Activated CD4-positive, alpha-beta T cell treated with anti-CD3 and anti-CD28 coated beads, Interleukin-2, amount 10 ng/mL, durations not matched to agents 24 days and 14 days (primary cell): ENCODE results near the gene CLEC3B. TPM values are rescaled to one million over a fixed set of nuclear protein-coding genes. Genes with fewer than 3 reads are reported as not detected.
A peak's percentile ranks its signal among the peaks of the same experiment; 100 is the strongest.

Experiments used
- DNase-seq: peaks from one replicate; pipeline ENCODE4 v3.0.0; 2022
- H3K27ac Mint-ChIP-seq: one replicate; pipeline ENCODE4 v1.8.0; 2022; ENCODE audit warnings: mild to moderate bottlenecking, mixed read lengths
- H3K27me3 Mint-ChIP-seq: one replicate; pipeline ENCODE4 v1.8.0; 2022; ENCODE audit warnings: mixed read lengths
- H3K36me3 Mint-ChIP-seq: one replicate; pipeline ENCODE4 v1.8.0; 2022; ENCODE audit warnings: low read depth, mild to moderate bottlenecking, mixed read lengths
- H3K4me1 Mint-ChIP-seq: one replicate; pipeline ENCODE4 v1.8.0; 2021; ENCODE audit warnings: mixed read lengths
- H3K4me3 Mint-ChIP-seq: one replicate; pipeline ENCODE4 v1.8.0; 2022; ENCODE audit warnings: mild to moderate bottlenecking, moderate library complexity, mixed read lengths
- H3K9me3 Mint-ChIP-seq: one replicate; pipeline ENCODE4 v1.8.0; 2021; ENCODE audit warnings: mixed read lengths
- intact Hi-C: fragments of 100-400 bp; cut with micrococcal nuclease; formaldehyde crosslinking; loops from one replicate; pipeline ENCODE4 v1.15.1; 2023
- total RNA-seq: library from RNA; stranded (reverse); gene quantifications from 2 replicates; pipeline ENCODE4 v1.2.3, GENCODE V29; 2022

The CLEC3B gene
- total RNA-seq, 1 donor from 2014 or later, result not detected

GRCh38 chr3:45055411-45056143 is 29.5 kb downstream of the CLEC3B start:
- Mint-ChIP-seq H3K4me1 (peaks cover 27% of the 10 kb centered on the region), H3K27ac (no peak overlapping the region), H3K9me3 (no peaks in the 10 kb centered on the region), H3K36me3 (no peaks in the 10 kb centered on the region), H3K4me3 (no peak overlapping the region), H3K27me3 (peaks cover 2% of the 10 kb centered on the region)
- intact Hi-C loops, result loop anchor here (2.0 kb wide), 1 partner anchor 15 kb away; no protein-coding TSS in a partner anchor
- DNase-seq, result peak; percentile 66

GRCh38 chr3:45056608-45057301 is 30.7 kb downstream of the CLEC3B start:
- DNase-seq, result no peak
- Mint-ChIP-seq H3K4me3 (no peak overlapping the region), H3K9me3 (no peaks in the 10 kb centered on the region), H3K4me1 (peaks cover 27% of the 10 kb centered on the region), H3K27ac (no peak overlapping the region), H3K36me3 (no peaks in the 10 kb centered on the region), H3K27me3 (no peaks in the 10 kb centered on the region)
- intact Hi-C loops, result no loop called here

GRCh38 chr3:45057557-45057956 is 31.5 kb downstream of the CLEC3B start:
- no peak overlapping the region for H3K4me3 Mint-ChIP-seq
- H3K36me3 Mint-ChIP-seq, result no peaks in the 10 kb centered on the region
- no peaks in the 10 kb centered on the region for H3K27me3 Mint-ChIP-seq
- peaks cover 29% of the 10 kb centered on the region for H3K4me1 Mint-ChIP-seq
- no peak overlapping the region for H3K27ac Mint-ChIP-seq
- no peak for DNase-seq
- H3K9me3 Mint-ChIP-seq, result no peaks in the 10 kb centered on the region
- intact Hi-C loops, result no loop called here

- H3K4me1 Mint-ChIP-seq, result peaks cover 23% of the 10 kb centered on the region
- no peaks in the 10 kb centered on the region for H3K9me3 Mint-ChIP-seq
- intact Hi-C loops, result no loop called here
- H3K27me3 Mint-ChIP-seq, result no peaks in the 10 kb centered on the region
- no peak for DNase-seq
- no peak overlapping the region for H3K27ac Mint-ChIP-seq
- no peaks in the 10 kb centered on the region for H3K36me3 Mint-ChIP-seq
- H3K4me3 Mint-ChIP-seq, result no peak overlapping the region
Observed at GRCh38 chr3:45059132-45059531, 33.0 kb downstream of the CLEC3B start.

- Mint-ChIP-seq H3K36me3 (no peaks in the 10 kb centered on the region), H3K4me1 (peaks cover 23% of the 10 kb centered on the region), H3K27me3 (no peaks in the 10 kb centered on the region), H3K27ac (no peak overlapping the region), H3K9me3 (peaks cover 2% of the 10 kb centered on the region), H3K4me3 (no peak overlapping the region)
- no peak for DNase-seq
- intact Hi-C loops, result no loop called here
Observed at GRCh38 chr3:45060165-45060892, 34.2 kb downstream of the CLEC3B start.

- H3K27ac Mint-ChIP-seq, result no peak overlapping the region
- H3K36me3 Mint-ChIP-seq, result no peaks in the 10 kb centered on the region
- intact Hi-C loops, result no loop called here
- no peak overlapping the region for H3K4me3 Mint-ChIP-seq
- H3K9me3 Mint-ChIP-seq, result peaks cover 3% of the 10 kb centered on the region
- no peaks in the 10 kb centered on the region for H3K27me3 Mint-ChIP-seq
- H3K4me1 Mint-ChIP-seq, result peaks cover 34% of the 10 kb centered on the region
- DNase-seq, result no peak
Observed at GRCh38 chr3:45062697-45063070, 36.6 kb downstream of the CLEC3B start.

GRCh38 chr3:45064512-45065372 is 38.6 kb downstream of the CLEC3B start:
- peak; percentile 90 for DNase-seq
- Mint-ChIP-seq H3K27ac (peak overlapping the region; percentile 87), H3K36me3 (no peaks in the 10 kb centered on the region), H3K27me3 (peaks cover 9% of the 10 kb centered on the region), H3K4me3 (peak overlapping the region; percentile 57), H3K4me1 (peaks cover 33% of the 10 kb centered on the region), H3K9me3 (peaks cover 3% of the 10 kb centered on the region)
- intact Hi-C loops, result loop anchor here (2.0 kb wide), 1 partner anchor 40 kb away; no protein-coding TSS in a partner anchor

- peak overlapping the region; percentile 87 for H3K27ac Mint-ChIP-seq
- peak overlapping the region; percentile 41 for H3K4me3 Mint-ChIP-seq
- DNase-seq, result no peak
- intact Hi-C loops, result loop anchor here (2.0 kb wide), 1 partner anchor 39 kb away; no protein-coding TSS in a partner anchor
- H3K9me3 Mint-ChIP-seq, result peaks cover 3% of the 10 kb centered on the region
- peaks cover 33% of the 10 kb centered on the region for H3K4me1 Mint-ChIP-seq
- H3K27me3 Mint-ChIP-seq, result peaks cover 9% of the 10 kb centered on the region
- H3K36me3 Mint-ChIP-seq, result no peaks in the 10 kb centered on the region
Observed at GRCh38 chr3:45065373-45065720, 39.2 kb downstream of the CLEC3B start.

- H3K4me3 Mint-ChIP-seq, result no peak overlapping the region
- H3K27me3 Mint-ChIP-seq, result peaks cover 9% of the 10 kb centered on the region
- intact Hi-C loops, result loop anchor here (1.0 kb wide), 1 partner anchor 101 kb away; no protein-coding TSS in a partner anchor
- H3K36me3 Mint-ChIP-seq, result no peaks in the 10 kb centered on the region
- H3K9me3 Mint-ChIP-seq, result peaks cover 3% of the 10 kb centered on the region
- DNase-seq, result no peak
- peaks cover 33% of the 10 kb centered on the region for H3K4me1 Mint-ChIP-seq
- peak overlapping the region; percentile 54 for H3K27ac Mint-ChIP-seq
Observed at GRCh38 chr3:45066109-45066801, 40.2 kb downstream of the CLEC3B start.

- H3K36me3 Mint-ChIP-seq, result no peaks in the 10 kb centered on the region
- intact Hi-C loops, result no loop called here
Observed at GRCh38 chr3:45067486-45067885, 41.4 kb downstream of the CLEC3B start.

GRCh38 chr3:45067941-45068340 is 41.8 kb downstream of the CLEC3B start:
- intact Hi-C loops, result no loop called here
- H3K27ac Mint-ChIP-seq, result no peak overlapping the region
- H3K36me3 Mint-ChIP-seq, result peaks cover 1% of the 10 kb centered on the region
- peaks cover 3% of the 10 kb centered on the region for H3K9me3 Mint-ChIP-seq
- no peak overlapping the region for H3K4me3 Mint-ChIP-seq
- no peak for DNase-seq
- H3K4me1 Mint-ChIP-seq, result peaks cover 31% of the 10 kb centered on the region
- peaks cover 9% of the 10 kb centered on the region for H3K27me3 Mint-ChIP-seq

More at GRCh38 chr3:45067486-45067885, 41.4 kb downstream of the CLEC3B start:
- no peak for DNase-seq
- Mint-ChIP-seq H3K27me3 (peaks cover 9% of the 10 kb centered on the region), H3K9me3 (peaks cover 3% of the 10 kb centered on the region), H3K27ac (no peak overlapping the region), H3K4me3 (no peak overlapping the region), H3K4me1 (peaks cover 31% of the 10 kb centered on the region)

GRCh38 chr3:45071075-45071474 is 45.0 kb downstream of the CLEC3B start:
- no peak for DNase-seq
- intact Hi-C loops, result no loop called here
- H3K9me3 Mint-ChIP-seq, result peaks cover 8% of the 10 kb centered on the region
- peaks cover 1% of the 10 kb centered on the region for H3K36me3 Mint-ChIP-seq
- no peak overlapping the region for H3K27ac Mint-ChIP-seq
- no peak overlapping the region for H3K4me3 Mint-ChIP-seq
- peaks cover 14% of the 10 kb centered on the region for H3K4me1 Mint-ChIP-seq
- H3K27me3 Mint-ChIP-seq, result peaks cover 26% of the 10 kb centered on the region
